HCT116 (cell line): ENCODE data around the gene GLMN.

Source experiments
- CEBPB ChIP-seq: IDR thresholded peaks from 2 replicates; pipeline ENCODE4 v1.6.1; 2012; ENCODE audit warnings: low read depth
- EZH2 ChIP-seq: fragments of 200-600 bp; sonication (generic); IDR thresholded peaks from 2 replicates; pipeline ENCODE4 v1.6.1; 2017; ENCODE audit warnings: antibody characterized with exemption, mixed run types
- EZH2phosphoT487 ChIP-seq: fragments of 200-600 bp; IDR thresholded peaks from 2 replicates; pipeline ENCODE4 v1.6.1; 2018; ENCODE audit warnings: antibody characterized with exemption, borderline replicate concordance
- FOSL1 ChIP-seq: IDR thresholded peaks from 2 replicates; pipeline ENCODE4 v1.6.1; 2012; ENCODE audit warnings: low read depth
- JUND ChIP-seq: IDR thresholded peaks from 2 replicates; pipeline ENCODE4 v1.6.1; 2012
- POLR2A ChIP-seq: IDR thresholded peaks from 2 replicates; pipeline ENCODE4 v1.7.0; 2011; ENCODE audit warnings: borderline replicate concordance; ENCODE audit not compliant: insufficient read depth, insufficient read length; ENCODE audit errors: extremely low read depth
- POLR2AphosphoS5 ChIP-seq: IDR thresholded peaks from 2 replicates; pipeline ENCODE4 v1.6.1; 2011; ENCODE audit warnings: mild to moderate bottlenecking, low read depth, low read length, moderate library complexity
- SIN3A ChIP-seq: IDR thresholded peaks from 2 replicates; pipeline ENCODE4 v1.6.1; 2012; ENCODE audit warnings: low read depth
- SP1 ChIP-seq: IDR thresholded peaks from 2 replicates; pipeline ENCODE4 v1.6.1; 2012; ENCODE audit warnings: low read depth
- YY1 ChIP-seq: IDR thresholded peaks from 2 replicates; pipeline ENCODE4 v1.6.1; 2011; ENCODE audit warnings: low read length, low read depth, moderate library complexity, mild to moderate bottlenecking; ENCODE audit not compliant: insufficient replicate concordance; ENCODE audit errors: extremely low read depth
- ZFX ChIP-seq: fragments of 450-650 bp; IDR thresholded peaks from 2 replicates; pipeline ENCODE4 v1.6.1; 2017
- TF ChIP-seq, protein P1 (sequence below), 3 experiments: fragments of 200-600 bp in 1 of 3; sonication (generic) in 1 of 3; IDR thresholded peaks in 2 of 3; conservative IDR thresholded peaks in 1 of 3; 2 replicates each; pipeline ENCODE4 v1.5.1; 2012 to 2017; ENCODE audit warnings: low read depth in 2 of 3, low read length in 2 of 3, antibody characterized with exemption in 1 of 3, borderline replicate concordance in 1 of 3, control low read depth in 1 of 3, mild to moderate bottlenecking in 1 of 3, mixed read lengths in 1 of 3, mixed run types in 1 of 3, moderate library complexity in 1 of 3; ENCODE audit not compliant: insufficient read depth in 1 of 3
- TF ChIP-seq, protein P2 (sequence below): IDR thresholded peaks from 2 replicates; pipeline ENCODE4 v1.6.1; 2012; ENCODE audit warnings: low read depth
- TF ChIP-seq, protein P3 (sequence below): IDR thresholded peaks from 2 replicates; pipeline ENCODE4 v1.6.1; 2011; ENCODE audit warnings: mild to moderate bottlenecking, low read length, moderate library complexity; ENCODE audit not compliant: insufficient replicate concordance; ENCODE audit errors: extremely low read depth

DNA sequence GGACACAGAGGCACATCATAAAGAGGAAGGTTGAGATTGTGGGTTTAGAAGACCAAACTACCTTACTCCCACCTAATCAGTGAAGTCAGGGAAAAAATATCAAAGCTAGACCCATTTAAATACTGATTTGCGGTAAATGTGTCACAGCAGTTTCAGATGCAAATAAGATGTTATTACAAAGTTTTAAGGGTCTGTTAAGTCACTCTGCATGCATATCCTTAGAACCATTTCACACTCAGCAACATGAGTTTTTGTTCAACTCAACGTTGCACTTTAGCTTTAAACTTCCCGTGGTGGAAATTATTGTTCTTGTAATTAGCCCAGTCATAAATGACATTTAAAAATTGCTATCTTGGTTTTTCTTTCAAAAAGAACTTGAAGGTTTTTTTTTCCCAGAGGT lies 34.9 kb upstream of the GLMN start:
- TF ChIP-seq, protein P1, sequence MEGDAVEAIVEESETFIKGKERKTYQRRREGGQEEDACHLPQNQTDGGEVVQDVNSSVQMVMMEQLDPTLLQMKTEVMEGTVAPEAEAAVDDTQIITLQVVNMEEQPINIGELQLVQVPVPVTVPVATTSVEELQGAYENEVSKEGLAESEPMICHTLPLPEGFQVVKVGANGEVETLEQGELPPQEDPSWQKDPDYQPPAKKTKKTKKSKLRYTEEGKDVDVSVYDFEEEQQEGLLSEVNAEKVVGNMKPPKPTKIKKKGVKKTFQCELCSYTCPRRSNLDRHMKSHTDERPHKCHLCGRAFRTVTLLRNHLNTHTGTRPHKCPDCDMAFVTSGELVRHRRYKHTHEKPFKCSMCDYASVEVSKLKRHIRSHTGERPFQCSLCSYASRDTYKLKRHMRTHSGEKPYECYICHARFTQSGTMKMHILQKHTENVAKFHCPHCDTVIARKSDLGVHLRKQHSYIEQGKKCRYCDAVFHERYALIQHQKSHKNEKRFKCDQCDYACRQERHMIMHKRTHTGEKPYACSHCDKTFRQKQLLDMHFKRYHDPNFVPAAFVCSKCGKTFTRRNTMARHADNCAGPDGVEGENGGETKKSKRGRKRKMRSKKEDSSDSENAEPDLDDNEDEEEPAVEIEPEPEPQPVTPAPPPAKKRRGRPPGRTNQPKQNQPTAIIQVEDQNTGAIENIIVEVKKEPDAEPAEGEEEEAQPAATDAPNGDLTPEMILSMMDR (IDR thresholded peaks at IDR 0.05 in 2 of 3, conservative IDR thresholded peaks at IDR 0.05 in 1 of 3; ENCODE audit: borderline replicate concordance in 1 of 3, insufficient read depth in 1 of 3, low read depth in 2 of 3, low read length in 2 of 3): no peak
- TF ChIP-seq POLR2AphosphoS5 (no peak), SIN3A (no peak), SP1 (no peak), ZFX (no peak), FOSL1 (no peak), POLR2A (no peak), EZH2 (no peak), EZH2phosphoT487 (no peak), YY1 (no peak), CEBPB (no peak), JUND (no peak)
- TF ChIP-seq, protein P2, sequence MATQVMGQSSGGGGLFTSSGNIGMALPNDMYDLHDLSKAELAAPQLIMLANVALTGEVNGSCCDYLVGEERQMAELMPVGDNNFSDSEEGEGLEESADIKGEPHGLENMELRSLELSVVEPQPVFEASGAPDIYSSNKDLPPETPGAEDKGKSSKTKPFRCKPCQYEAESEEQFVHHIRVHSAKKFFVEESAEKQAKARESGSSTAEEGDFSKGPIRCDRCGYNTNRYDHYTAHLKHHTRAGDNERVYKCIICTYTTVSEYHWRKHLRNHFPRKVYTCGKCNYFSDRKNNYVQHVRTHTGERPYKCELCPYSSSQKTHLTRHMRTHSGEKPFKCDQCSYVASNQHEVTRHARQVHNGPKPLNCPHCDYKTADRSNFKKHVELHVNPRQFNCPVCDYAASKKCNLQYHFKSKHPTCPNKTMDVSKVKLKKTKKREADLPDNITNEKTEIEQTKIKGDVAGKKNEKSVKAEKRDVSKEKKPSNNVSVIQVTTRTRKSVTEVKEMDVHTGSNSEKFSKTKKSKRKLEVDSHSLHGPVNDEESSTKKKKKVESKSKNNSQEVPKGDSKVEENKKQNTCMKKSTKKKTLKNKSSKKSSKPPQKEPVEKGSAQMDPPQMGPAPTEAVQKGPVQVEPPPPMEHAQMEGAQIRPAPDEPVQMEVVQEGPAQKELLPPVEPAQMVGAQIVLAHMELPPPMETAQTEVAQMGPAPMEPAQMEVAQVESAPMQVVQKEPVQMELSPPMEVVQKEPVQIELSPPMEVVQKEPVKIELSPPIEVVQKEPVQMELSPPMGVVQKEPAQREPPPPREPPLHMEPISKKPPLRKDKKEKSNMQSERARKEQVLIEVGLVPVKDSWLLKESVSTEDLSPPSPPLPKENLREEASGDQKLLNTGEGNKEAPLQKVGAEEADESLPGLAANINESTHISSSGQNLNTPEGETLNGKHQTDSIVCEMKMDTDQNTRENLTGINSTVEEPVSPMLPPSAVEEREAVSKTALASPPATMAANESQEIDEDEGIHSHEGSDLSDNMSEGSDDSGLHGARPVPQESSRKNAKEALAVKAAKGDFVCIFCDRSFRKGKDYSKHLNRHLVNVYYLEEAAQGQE: no peak
- TF ChIP-seq, protein P3, sequence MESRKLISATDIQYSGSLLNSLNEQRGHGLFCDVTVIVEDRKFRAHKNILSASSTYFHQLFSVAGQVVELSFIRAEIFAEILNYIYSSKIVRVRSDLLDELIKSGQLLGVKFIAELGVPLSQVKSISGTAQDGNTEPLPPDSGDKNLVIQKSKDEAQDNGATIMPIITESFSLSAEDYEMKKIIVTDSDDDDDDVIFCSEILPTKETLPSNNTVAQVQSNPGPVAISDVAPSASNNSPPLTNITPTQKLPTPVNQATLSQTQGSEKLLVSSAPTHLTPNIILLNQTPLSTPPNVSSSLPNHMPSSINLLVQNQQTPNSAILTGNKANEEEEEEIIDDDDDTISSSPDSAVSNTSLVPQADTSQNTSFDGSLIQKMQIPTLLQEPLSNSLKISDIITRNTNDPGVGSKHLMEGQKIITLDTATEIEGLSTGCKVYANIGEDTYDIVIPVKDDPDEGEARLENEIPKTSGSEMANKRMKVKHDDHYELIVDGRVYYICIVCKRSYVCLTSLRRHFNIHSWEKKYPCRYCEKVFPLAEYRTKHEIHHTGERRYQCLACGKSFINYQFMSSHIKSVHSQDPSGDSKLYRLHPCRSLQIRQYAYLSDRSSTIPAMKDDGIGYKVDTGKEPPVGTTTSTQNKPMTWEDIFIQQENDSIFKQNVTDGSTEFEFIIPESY: no peak
